Measurements from ENCODE around the gene OPRM1.

- TF ChIP-seq, protein P1, sequence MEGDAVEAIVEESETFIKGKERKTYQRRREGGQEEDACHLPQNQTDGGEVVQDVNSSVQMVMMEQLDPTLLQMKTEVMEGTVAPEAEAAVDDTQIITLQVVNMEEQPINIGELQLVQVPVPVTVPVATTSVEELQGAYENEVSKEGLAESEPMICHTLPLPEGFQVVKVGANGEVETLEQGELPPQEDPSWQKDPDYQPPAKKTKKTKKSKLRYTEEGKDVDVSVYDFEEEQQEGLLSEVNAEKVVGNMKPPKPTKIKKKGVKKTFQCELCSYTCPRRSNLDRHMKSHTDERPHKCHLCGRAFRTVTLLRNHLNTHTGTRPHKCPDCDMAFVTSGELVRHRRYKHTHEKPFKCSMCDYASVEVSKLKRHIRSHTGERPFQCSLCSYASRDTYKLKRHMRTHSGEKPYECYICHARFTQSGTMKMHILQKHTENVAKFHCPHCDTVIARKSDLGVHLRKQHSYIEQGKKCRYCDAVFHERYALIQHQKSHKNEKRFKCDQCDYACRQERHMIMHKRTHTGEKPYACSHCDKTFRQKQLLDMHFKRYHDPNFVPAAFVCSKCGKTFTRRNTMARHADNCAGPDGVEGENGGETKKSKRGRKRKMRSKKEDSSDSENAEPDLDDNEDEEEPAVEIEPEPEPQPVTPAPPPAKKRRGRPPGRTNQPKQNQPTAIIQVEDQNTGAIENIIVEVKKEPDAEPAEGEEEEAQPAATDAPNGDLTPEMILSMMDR (IDR thresholded peaks at IDR 0.05): no peak
- TF ChIP-seq EZH2 (IDR thresholded peaks at IDR 0.05; ENCODE audit: borderline replicate concordance, insufficient read depth, low read depth, low read length, poor library complexity, severe bottlenecking): no peak
Observed at GRCh38 chr6:154295733-154296132, 256.7 kb downstream of the OPRM1 start.
